Measurements from ENCODE around the gene CATSPERZ. TPM values are rescaled to one million over a fixed set of nuclear protein-coding genes. Genes with fewer than 3 reads are reported as not detected.

CATSPERZ gene
- total and polyA plus RNA-seq, 2 of the 13 experiments (the other 11 are each of a cell fraction or from before 2014, with no cell fraction given) = 0.22 to 0.48 TPM

DNA sequence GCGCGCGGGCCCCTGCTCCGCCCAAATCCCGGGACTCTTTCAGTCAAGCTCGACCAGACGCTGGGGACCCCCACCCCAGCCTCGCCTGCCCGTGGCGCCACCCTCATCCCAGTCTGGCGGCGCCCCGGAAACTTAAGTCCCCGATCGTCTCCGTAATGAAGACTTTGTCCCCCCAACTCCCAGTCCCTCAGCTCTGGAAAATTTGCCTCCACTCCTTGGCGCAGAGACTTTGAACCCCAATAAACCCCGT is 48.5 kb upstream of the CATSPERZ start (continued):
- TF ChIP-seq WIZ (CRISPR knock-in tag; IDR thresholded peaks at IDR 0.05) (no peak), ZNF737 (CRISPR knock-in tag; IDR thresholded peaks at IDR 0.05; ENCODE audit: borderline replicate concordance) (no peak), CBX5 (CRISPR knock-in tag; IDR thresholded peaks at IDR 0.05; ENCODE audit: borderline replicate concordance) (no peak)

DNA sequence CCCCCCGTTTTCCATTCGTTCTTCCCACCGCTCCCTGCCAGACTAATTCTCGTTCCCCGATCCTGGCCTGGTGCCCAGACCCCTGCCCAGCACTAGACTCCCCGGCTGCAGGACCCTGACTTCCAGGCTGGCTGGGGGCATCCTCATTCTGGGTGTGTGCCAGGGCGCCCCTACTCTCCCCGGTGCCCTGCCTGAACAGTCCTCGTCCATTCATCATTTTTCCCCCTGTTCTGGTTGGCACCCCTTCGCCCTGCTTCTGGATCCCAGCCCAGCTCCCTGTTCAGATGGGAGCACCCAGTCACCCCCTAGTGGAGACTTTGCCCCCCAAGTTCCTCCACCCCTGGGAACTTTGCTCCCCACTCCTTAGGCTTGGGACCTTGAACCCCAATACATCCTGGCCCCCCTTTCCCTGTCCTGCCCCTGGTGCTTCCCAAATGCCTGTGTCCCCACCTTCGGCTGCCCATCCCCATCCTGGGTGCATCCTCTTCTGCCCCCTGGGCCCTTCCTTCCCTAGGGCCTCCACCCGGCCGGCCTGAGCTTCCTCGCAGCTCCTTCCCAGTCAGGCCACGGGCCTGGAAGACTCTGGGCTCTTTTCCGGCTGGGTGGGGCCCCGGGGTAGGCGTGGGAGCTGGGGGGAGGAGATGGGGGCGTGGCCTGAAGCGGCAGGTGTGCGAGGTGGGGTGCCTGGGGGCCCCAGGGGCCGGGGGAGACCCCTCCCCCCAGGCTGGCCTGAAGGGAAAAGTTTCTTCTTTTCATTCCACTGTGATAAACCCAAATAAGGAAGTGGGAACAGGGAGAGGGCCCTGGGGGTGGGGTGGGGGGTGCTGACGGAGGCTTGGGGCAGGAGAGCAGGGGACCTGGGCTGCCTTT is 47.9 kb upstream of the CATSPERZ start:
- Histone ChIP-seq H4K20me1 (ENCODE audit: insufficient read depth, low read length) (no peaks in the 10 kb centered on the region), H2AFZ (ENCODE audit: low read length) (no peak overlapping the region), H3K9ac (ENCODE audit: insufficient read depth, low read depth, low read length) (peak overlapping the region; percentile 70), H3K4me3 (replicated peaks in 1 of 3; ENCODE audit: insufficient read depth in 1 of 3, low read depth in 2 of 3, low read length in 3 of 3) (peak overlapping the region; percentile 66 to 88 (median 83)), H3K79me2 (ENCODE audit: insufficient read depth, low read length) (peaks cover 7% of the 10 kb centered on the region), H3K36me3 (replicated peaks in 1 of 2; ENCODE audit: control insufficient read depth in 1 of 2, insufficient read depth in 2 of 2, low read length in 2 of 2) (peaks cover 5 to 10% of the 10 kb centered on the region in 2 experiments; a peak in 1 of 5 replicates), H3K4me2 (ENCODE audit: low read depth, low read length) (peak overlapping the region; percentile 97), H3K27me3 (ENCODE audit: control insufficient read depth in 1 of 2, insufficient read depth in 2 of 2, low read length in 2 of 2) (no peaks in the 10 kb centered on the region; a peak in 1 of 5 replicates), H3K27ac (ENCODE audit: extremely low read length, insufficient read depth, low read length) (no peak overlapping the region), H3K4me1 (ENCODE audit: insufficient read depth, low read length) (peaks cover 51% of the 10 kb centered on the region), H3K9me3 (ENCODE audit: low read length) (no peaks in the 10 kb centered on the region)
- intact Hi-C loops (cut with micrococcal nuclease; ENCODE audit: unreplicated experiment) (no loop called here), in situ Hi-C loops (cut with HindIII; ENCODE audit: extremely low pct_ligation_motif_present, low pct_unique_long_range_greater_than_20kb) (no loop called here)
- DNase-seq (ENCODE audit: low spot score) (no peak), FAIRE-seq (no peak), ATAC-seq (no peak)
- WGBS (ENCODE audit: low lambda C conversion rate) = 12% methylated on average over 12 of the region's 23 CpGs
- BruUV-seq (replicated peaks) = TSS peak; percentile 42
- POLR2A ChIA-PET = interaction anchor here (0.9 to 2.1 kb wide), 5 partner anchors 9 to 53 kb away, joined by 3 to 7 read pairs (median 6); partner anchors contain the start of genes ESRRA and FKBP2
- CTCF ChIA-PET (ENCODE audit: low intra/inter-chr PET ratio, low total read pairs) = no interaction called here
- TF ChIP-seq ZFX (CRISPR knock-in tag; IDR thresholded peaks at IDR 0.05; ENCODE audit: low read depth) (0 out of 2 replicates have a peak, but pooled peaks have one; percentile 3), ZNF343 (CRISPR knock-in tag; IDR thresholded peaks at IDR 0.05) (0 out of 2 replicates have a peak, but pooled peaks have one; percentile 31), ZNF546 (CRISPR knock-in tag; conservative IDR thresholded peaks at IDR 0.05) (0 out of 2 replicates have a peak, but pooled peaks have one; percentile 30), ZNF790 (CRISPR knock-in tag; IDR thresholded peaks at IDR 0.05; ENCODE audit: borderline replicate concordance) (no peak), BRD4 (CRISPR knock-in tag; IDR thresholded peaks at IDR 0.05) (no peak), CC2D1A (CRISPR knock-in tag; IDR thresholded peaks at IDR 0.05) (no peak), KDM5B (CRISPR knock-in tag; IDR thresholded peaks at IDR 0.05; ENCODE audit: borderline replicate concordance) (no peak), FOXK1 (CRISPR knock-in tag; IDR thresholded peaks at IDR 0.05; ENCODE audit: borderline replicate concordance, low read depth) (no peak), KLF9 (CRISPR knock-in tag; IDR thresholded peaks at IDR 0.05; ENCODE audit: low read depth) (no peak), RBAK (CRISPR knock-in tag; IDR thresholded peaks at IDR 0.05) (no peak), SALL2 (CRISPR knock-in tag; IDR thresholded peaks at IDR 0.05) (no peak), ZNF326 (CRISPR knock-in tag; IDR thresholded peaks at IDR 0.05; ENCODE audit: borderline replicate concordance) (no peak), ZNF460 (CRISPR knock-in tag; IDR thresholded peaks at IDR 0.05; ENCODE audit: borderline replicate concordance) (no peak), ZNF891 (CRISPR knock-in tag; IDR thresholded peaks at IDR 0.05) (0 out of 2 replicates have a peak, but pooled peaks have one; percentile 43), ZNF367 (CRISPR knock-in tag; IDR thresholded peaks at IDR 0.05; ENCODE audit: borderline replicate concordance) (no peak), MTA1 (CRISPR knock-in tag; IDR thresholded peaks at IDR 0.05; ENCODE audit: borderline replicate concordance) (peak; percentile 15; the same call in 1 of the 2 replicates), RBM22 (optimal IDR thresholded peaks at IDR 0.05; ENCODE audit: low read length) (no peak)
- TF ChIP-seq, protein P1, sequence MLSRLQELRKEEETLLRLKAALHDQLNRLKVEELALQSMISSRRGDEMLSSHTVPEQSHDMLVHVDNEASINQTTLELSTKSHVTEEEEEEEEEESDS (CRISPR knock-in tag; IDR thresholded peaks at IDR 0.05; ENCODE audit: borderline replicate concordance) = no peak
- TF ChIP-seq, protein P2, sequence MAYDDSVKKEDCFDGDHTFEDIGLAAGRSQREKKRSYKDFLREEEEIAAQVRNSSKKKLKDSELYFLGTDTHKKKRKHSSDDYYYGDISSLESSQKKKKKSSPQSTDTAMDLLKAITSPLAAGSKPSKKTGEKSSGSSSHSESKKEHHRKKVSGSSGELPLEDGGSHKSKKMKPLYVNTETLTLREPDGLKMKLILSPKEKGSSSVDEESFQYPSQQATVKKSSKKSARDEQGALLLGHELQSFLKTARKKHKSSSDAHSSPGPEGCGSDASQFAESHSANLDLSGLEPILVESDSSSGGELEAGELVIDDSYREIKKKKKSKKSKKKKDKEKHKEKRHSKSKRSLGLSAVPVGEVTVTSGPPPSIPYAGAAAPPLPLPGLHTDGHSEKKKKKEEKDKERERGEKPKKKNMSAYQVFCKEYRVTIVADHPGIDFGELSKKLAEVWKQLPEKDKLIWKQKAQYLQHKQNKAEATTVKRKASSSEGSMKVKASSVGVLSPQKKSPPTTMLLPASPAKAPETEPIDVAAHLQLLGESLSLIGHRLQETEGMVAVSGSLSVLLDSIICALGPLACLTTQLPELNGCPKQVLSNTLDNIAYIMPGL (CRISPR knock-in tag; IDR thresholded peaks at IDR 0.05; ENCODE audit: borderline replicate concordance in 1 of 2, low read depth in 1 of 2) = peak; percentile 34 to 64; a peak in 2 of 4 replicates

All from HepG2 (cell line).